Measurements from ENCODE around the gene GATA3.

GATA3 gene

GRCh38 chr10:8060704-8061121 lies 6.2 kb downstream of the GATA3 start:
- Histone ChIP-seq H3K27ac (ENCODE audit: low read depth, low read length) (no peak overlapping the region), H3K27me3 (ENCODE audit: control insufficient read depth, insufficient read depth, low read length) (peaks cover 97% of the 10 kb centered on the region), H3K4me3 (ENCODE audit: low read depth, low read length) (peak overlapping the region; percentile 42; the same call in 1 of the 2 replicates), H3K9ac (ENCODE audit: low read length) (no peak overlapping the region), H3K4me1 (ENCODE audit: control insufficient read depth, insufficient read depth, low read length) (peaks cover 89% of the 10 kb centered on the region), H3K36me3 (ENCODE audit: control insufficient read depth, insufficient read depth, low read length) (no peaks in the 10 kb centered on the region), H3K9me3 (ENCODE audit: control insufficient read depth, insufficient read depth, low read depth, low read length) (no peaks in the 10 kb centered on the region)

- Histone ChIP-seq H3K36me3 (ENCODE audit: control insufficient read depth, insufficient read depth, low read length) (no peaks in the 10 kb centered on the region; the same call in 1 of the 2 replicates), H3K9ac (ENCODE audit: low read length) (no peak overlapping the region), H3K27me3 (ENCODE audit: control insufficient read depth, insufficient read depth, low read length) (peaks cover 89% of the 10 kb centered on the region), H3K9me3 (ENCODE audit: control insufficient read depth, insufficient read depth, low read depth, low read length) (no peaks in the 10 kb centered on the region), H3K27ac (ENCODE audit: low read depth, low read length) (no peak overlapping the region), H3K4me1 (ENCODE audit: control insufficient read depth, insufficient read depth, low read length) (peaks cover 89% of the 10 kb centered on the region), H3K4me3 (ENCODE audit: low read depth, low read length) (peak overlapping the region; percentile 42)
Observed at GRCh38 chr10:8061274-8062211, 7.1 kb downstream of the GATA3 start.

GRCh38 chr10:8063128-8063908 lies 8.8 kb downstream of the GATA3 start:
- Histone ChIP-seq H3K4me3 (ENCODE audit: low read depth, low read length) (peak overlapping the region; percentile 47), H3K9me3 (ENCODE audit: control insufficient read depth, insufficient read depth, low read depth, low read length) (no peaks in the 10 kb centered on the region), H3K27me3 (ENCODE audit: control insufficient read depth, insufficient read depth, low read length) (peaks cover 74% of the 10 kb centered on the region), H3K27ac (ENCODE audit: low read depth, low read length) (no peak overlapping the region), H3K36me3 (ENCODE audit: control insufficient read depth, insufficient read depth, low read length) (peaks cover 2% of the 10 kb centered on the region; the same call in 1 of the 2 replicates), H3K4me1 (ENCODE audit: control insufficient read depth, insufficient read depth, low read length) (peaks cover 71% of the 10 kb centered on the region), H3K9ac (ENCODE audit: low read length) (peak overlapping the region; percentile 35)

- Histone ChIP-seq H3K9ac (ENCODE audit: low read length) (peak overlapping the region; percentile 27), H3K27me3 (ENCODE audit: control insufficient read depth, insufficient read depth, low read length) (peaks cover 67% of the 10 kb centered on the region), H3K4me3 (ENCODE audit: low read depth, low read length) (peak overlapping the region; percentile 47), H3K36me3 (ENCODE audit: control insufficient read depth, insufficient read depth, low read length) (peaks cover 2% of the 10 kb centered on the region; the same call in 1 of the 2 replicates), H3K9me3 (ENCODE audit: control insufficient read depth, insufficient read depth, low read depth, low read length) (no peaks in the 10 kb centered on the region), H3K27ac (ENCODE audit: low read depth, low read length) (no peak overlapping the region), H3K4me1 (ENCODE audit: control insufficient read depth, insufficient read depth, low read length) (peaks cover 65% of the 10 kb centered on the region)
Observed at GRCh38 chr10:8063935-8064334, 9.4 kb downstream of the GATA3 start.

- no peaks in the 10 kb centered on the region for H3K9me3 ChIP-seq (ENCODE audit: control insufficient read depth, insufficient read depth, low read depth, low read length)
- H3K27ac ChIP-seq (ENCODE audit: low read depth, low read length): no peak overlapping the region
- peaks cover 62% of the 10 kb centered on the region for H3K27me3 ChIP-seq (ENCODE audit: control insufficient read depth, insufficient read depth, low read length)
- no peak overlapping the region for H3K9ac ChIP-seq (ENCODE audit: low read length)
- peaks cover 60% of the 10 kb centered on the region for H3K4me1 ChIP-seq (ENCODE audit: control insufficient read depth, insufficient read depth, low read length)
- peaks cover 2% of the 10 kb centered on the region; the same call in 1 of the 2 replicates for H3K36me3 ChIP-seq (ENCODE audit: control insufficient read depth, insufficient read depth, low read length)
- H3K4me3 ChIP-seq (ENCODE audit: low read depth, low read length): no peak overlapping the region
Observed at GRCh38 chr10:8064436-8064835, 9.9 kb downstream of the GATA3 start.

- Histone ChIP-seq H3K27ac (ENCODE audit: low read depth, low read length) (no peak overlapping the region), H3K9me3 (ENCODE audit: control insufficient read depth, insufficient read depth, low read depth, low read length) (no peaks in the 10 kb centered on the region), H3K36me3 (ENCODE audit: control insufficient read depth, insufficient read depth, low read length) (peaks cover 2% of the 10 kb centered on the region; the same call in 1 of the 2 replicates), H3K27me3 (ENCODE audit: control insufficient read depth, insufficient read depth, low read length) (peaks cover 50% of the 10 kb centered on the region), H3K9ac (ENCODE audit: low read length) (no peak overlapping the region), H3K4me1 (ENCODE audit: control insufficient read depth, insufficient read depth, low read length) (peaks cover 48% of the 10 kb centered on the region), H3K4me3 (ENCODE audit: low read depth, low read length) (no peak overlapping the region)
Observed at GRCh38 chr10:8065651-8066050, 11.2 kb downstream of the GATA3 start.

- H3K27ac ChIP-seq (ENCODE audit: low read depth, low read length): no peak overlapping the region
- H3K9ac ChIP-seq (ENCODE audit: low read length): no peak overlapping the region
- H3K4me1 ChIP-seq (ENCODE audit: control insufficient read depth, insufficient read depth, low read length): peaks cover 43% of the 10 kb centered on the region
- H3K36me3 ChIP-seq (ENCODE audit: control insufficient read depth, insufficient read depth, low read length): peaks cover 2% of the 10 kb centered on the region; the same call in 1 of the 2 replicates
- no peak overlapping the region for H3K4me3 ChIP-seq (ENCODE audit: low read depth, low read length)
- H3K27me3 ChIP-seq (ENCODE audit: control insufficient read depth, insufficient read depth, low read length): peaks cover 45% of the 10 kb centered on the region
- H3K9me3 ChIP-seq (ENCODE audit: control insufficient read depth, insufficient read depth, low read depth, low read length): no peaks in the 10 kb centered on the region
Observed at GRCh38 chr10:8066124-8066523, 11.6 kb downstream of the GATA3 start.

- H3K36me3 ChIP-seq (ENCODE audit: control insufficient read depth, insufficient read depth, low read length): peaks cover 2% of the 10 kb centered on the region; the same call in 1 of the 2 replicates
- no peak overlapping the region for H3K9ac ChIP-seq (ENCODE audit: low read length)
- H3K27ac ChIP-seq (ENCODE audit: low read depth, low read length): no peak overlapping the region
- H3K9me3 ChIP-seq (ENCODE audit: control insufficient read depth, insufficient read depth, low read depth, low read length): no peaks in the 10 kb centered on the region
- no peak overlapping the region for H3K4me3 ChIP-seq (ENCODE audit: low read depth, low read length)
- H3K27me3 ChIP-seq (ENCODE audit: control insufficient read depth, insufficient read depth, low read length): peaks cover 39% of the 10 kb centered on the region
- H3K4me1 ChIP-seq (ENCODE audit: control insufficient read depth, insufficient read depth, low read length): peaks cover 36% of the 10 kb centered on the region
Observed at GRCh38 chr10:8066797-8067196, 12.3 kb downstream of the GATA3 start.

- Histone ChIP-seq H3K27ac (ENCODE audit: low read depth, low read length) (no peak overlapping the region), H3K9ac (ENCODE audit: low read length) (no peak overlapping the region), H3K4me3 (ENCODE audit: low read depth, low read length) (no peak overlapping the region), H3K9me3 (ENCODE audit: control insufficient read depth, insufficient read depth, low read depth, low read length) (no peaks in the 10 kb centered on the region), H3K36me3 (ENCODE audit: control insufficient read depth, insufficient read depth, low read length) (peaks cover 2% of the 10 kb centered on the region; the same call in 1 of the 2 replicates), H3K4me1 (ENCODE audit: control insufficient read depth, insufficient read depth, low read length) (peaks cover 14% of the 10 kb centered on the region), H3K27me3 (ENCODE audit: control insufficient read depth, insufficient read depth, low read length) (peaks cover 16% of the 10 kb centered on the region)
Observed at GRCh38 chr10:8069108-8069507, 14.6 kb downstream of the GATA3 start.

- H3K9me3 ChIP-seq (ENCODE audit: control insufficient read depth, insufficient read depth, low read depth, low read length): no peaks in the 10 kb centered on the region
- peaks cover 10% of the 10 kb centered on the region; the same call in 1 of the 2 replicates for H3K27me3 ChIP-seq (ENCODE audit: control insufficient read depth, insufficient read depth, low read length)
- H3K36me3 ChIP-seq (ENCODE audit: control insufficient read depth, insufficient read depth, low read length): peaks cover 2% of the 10 kb centered on the region; the same call in 1 of the 2 replicates
- no peak overlapping the region for H3K4me3 ChIP-seq (ENCODE audit: low read depth, low read length)
- no peak overlapping the region for H3K9ac ChIP-seq (ENCODE audit: low read length)
- H3K4me1 ChIP-seq (ENCODE audit: control insufficient read depth, insufficient read depth, low read length): peaks cover 9% of the 10 kb centered on the region
- H3K27ac ChIP-seq (ENCODE audit: low read depth, low read length): no peak overlapping the region
Observed at GRCh38 chr10:8069627-8070026, 15.1 kb downstream of the GATA3 start.
